GM18508 (cell line): ENCODE results near the gene ANTXR1.

Experiments used
- ATAC-seq: cut with Tn5 transposase; IDR thresholded peaks from one replicate; pipeline ENCODE4 v1.9.1; 2021; ENCODE audit warnings: moderate number of reproducible peaks; ENCODE audit not compliant: insufficient read depth, unreplicated experiment

The ANTXR1 gene

GRCh38 chr2:69154106-69154505 is 141.1 kb downstream of the ANTXR1 start:
- no peak for ATAC-seq

DNA sequence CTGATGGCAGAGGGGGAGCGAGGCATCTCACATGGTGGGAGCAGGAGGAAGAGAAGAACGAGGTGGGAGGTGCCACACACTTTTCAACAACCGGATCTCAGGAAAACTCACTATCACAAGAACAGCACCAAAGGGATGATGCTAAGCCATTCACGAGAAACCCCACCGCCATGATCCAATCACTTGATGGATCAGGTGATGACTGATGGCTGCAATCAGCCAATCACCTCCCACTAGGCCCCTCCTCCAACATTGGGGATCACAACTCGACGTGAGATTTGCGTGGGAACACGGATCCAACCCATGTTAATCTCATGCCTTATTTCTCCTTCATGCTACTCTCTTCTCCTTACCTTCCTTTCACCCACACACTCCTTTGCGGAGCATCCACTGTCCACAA is 143.6 kb downstream of the ANTXR1 start:
- ATAC-seq = no peak

GRCh38 chr2:69157441-69157840 is 144.5 kb downstream of the ANTXR1 start:
- ATAC-seq = no peak

DNA sequence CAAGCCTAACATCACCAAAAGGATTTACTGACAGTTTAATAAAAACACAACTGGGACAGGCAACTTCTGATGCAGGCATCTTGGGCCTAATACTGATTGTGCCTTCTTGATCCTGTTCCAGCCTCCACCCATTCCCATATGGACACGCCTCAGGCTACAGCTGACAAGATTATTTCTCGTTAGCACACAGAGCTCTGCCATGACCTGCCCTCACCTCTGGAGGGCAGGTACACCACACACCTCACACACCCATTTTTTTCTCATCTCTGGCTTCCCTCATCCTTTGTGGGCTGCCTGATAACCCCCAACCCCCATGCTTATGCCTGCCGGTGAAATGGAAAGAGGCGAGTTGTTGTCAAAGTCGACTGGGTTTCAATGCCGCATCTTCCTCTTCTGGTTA is 147.0 kb downstream of the ANTXR1 start:
- no peak for ATAC-seq

DNA sequence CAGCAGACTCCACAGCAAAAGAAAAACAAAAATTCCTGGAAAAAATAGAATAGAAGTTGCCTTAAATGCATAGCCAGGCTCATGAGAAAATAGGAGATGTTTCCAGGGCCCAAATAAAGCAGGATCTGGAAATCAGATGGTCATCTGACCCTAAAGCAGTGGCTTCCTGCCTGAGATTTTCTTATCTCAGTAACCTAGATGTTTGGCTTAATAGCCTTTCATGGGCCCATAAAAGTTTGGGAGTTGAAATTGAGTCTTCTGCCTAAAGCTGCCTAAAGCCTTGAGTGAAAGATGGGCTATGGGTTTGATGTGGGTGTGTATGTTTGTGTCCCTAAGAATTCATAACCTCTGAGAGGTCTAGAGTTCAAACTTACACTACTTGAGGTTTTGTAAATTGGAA is 149.1 kb downstream of the ANTXR1 start:
- ATAC-seq = no peak

- ATAC-seq = no peak
These were observed 150.1 kb downstream of the ANTXR1 start for GRCh38 chr2:69163109-69163508.

- ATAC-seq = no peak
These were observed 150.6 kb downstream of the ANTXR1 start for GRCh38 chr2:69163556-69163955.

DNA sequence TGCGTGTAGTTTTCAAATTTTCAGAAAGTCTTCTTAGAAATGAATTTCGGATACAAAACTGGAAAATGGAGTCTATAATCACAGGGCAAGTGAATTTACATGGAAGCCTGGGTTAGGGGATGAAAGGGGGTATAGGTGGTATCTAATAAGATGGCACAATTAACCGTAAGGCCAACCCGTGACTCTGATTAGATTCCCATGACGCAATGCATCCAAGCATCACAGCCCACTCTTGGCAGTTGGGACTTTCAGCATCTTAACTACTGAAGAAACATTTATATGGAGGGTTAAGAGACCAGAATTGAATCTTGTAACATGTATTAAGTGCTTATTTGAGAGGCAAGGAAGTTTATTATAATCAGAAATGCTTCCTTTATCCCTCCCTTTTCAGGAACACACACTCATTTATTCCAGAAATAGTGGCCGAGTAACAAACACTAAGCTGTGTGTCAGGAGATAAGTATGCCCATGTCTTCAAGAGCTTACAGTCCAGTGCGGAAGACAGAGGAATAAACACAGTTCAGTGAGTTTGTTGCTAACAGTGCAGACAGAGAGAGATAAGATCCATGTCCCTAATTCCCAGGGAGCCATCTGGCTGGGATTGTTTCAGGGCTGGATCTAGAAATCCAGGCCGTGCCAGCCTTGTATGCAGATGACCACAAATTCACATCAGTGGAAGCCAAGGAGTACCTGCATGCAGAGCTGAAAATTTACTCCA is 151.2 kb downstream of the ANTXR1 start:
- no peak for ATAC-seq

DNA sequence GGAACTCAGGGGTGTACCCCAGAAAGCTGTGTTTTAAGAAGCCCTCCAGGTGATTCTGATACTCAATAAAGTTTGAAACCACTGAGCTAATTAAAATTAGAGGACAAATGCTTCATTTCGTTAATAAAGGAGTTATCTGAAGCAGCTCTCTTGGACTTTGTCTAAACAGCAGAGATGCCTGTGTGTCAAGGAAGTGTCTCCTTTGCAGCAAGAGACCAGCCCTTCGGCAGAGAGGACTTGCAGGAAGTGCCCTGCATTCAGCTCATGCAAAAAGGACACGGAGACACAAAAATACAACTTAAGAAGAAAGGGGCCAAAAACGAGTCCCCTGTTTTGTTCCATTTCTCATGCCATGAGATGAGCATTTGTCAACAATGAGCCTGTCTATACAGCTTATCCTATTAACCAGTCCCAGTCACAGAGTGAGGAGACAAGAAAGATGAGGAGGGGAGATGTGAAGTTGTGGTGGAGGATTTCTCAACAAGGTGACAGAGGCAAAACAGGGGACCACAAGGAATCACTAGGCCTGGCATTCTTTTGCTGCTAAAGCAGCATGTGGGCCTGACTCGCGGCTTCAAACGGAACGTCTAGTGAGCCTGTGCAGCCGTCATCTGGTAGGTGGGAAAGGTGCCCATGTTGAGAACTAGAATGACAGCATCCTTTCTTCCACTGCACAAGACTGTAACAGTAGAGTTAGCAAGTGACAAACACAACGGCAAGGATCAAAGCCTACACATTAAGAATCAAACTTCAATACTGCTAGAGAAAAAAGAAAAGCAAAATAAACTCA is 152.3 kb downstream of the ANTXR1 start:
- no peak for ATAC-seq

- ATAC-seq = no peak
These were observed 153.5 kb downstream of the ANTXR1 start for GRCh38 chr2:69166465-69166811.

DNA sequence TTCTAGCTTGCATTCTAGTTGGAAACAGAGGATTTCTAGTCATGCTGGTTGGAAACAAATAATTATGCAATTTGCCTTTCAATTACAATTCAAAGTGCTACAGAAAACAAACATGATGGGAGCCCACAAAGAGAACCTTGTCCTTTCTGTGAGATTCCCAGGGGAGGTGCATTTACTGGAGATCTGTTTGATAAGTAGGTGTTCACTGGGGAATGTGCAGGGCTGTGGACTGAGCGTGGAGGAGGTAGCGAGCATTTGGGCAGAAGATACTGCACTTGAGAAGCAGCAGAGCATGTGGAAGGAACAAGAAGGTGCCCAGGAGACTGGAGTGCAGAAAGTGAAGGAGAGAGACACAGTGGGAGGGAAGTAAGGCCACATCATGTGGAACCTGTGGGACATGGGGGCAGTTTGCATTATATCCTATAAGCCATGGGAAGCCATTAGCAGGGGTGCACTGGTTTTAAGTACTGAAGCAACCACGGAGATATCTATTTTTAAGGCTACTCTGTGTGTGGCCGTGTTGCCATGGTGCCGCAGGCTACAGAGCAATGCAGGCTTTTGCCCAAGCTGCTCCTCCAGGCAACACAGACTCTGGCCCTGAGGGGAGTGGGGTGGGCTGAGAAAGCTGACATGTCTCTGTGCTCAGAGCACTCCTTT is 154.0 kb downstream of the ANTXR1 start:
- ATAC-seq = no peak

GRCh38 chr2:69167469-69167822 is 154.5 kb downstream of the ANTXR1 start:
- no peak for ATAC-seq

- no peak for ATAC-seq
These were observed 155.3 kb downstream of the ANTXR1 start for GRCh38 chr2:69168144-69168813.

DNA sequence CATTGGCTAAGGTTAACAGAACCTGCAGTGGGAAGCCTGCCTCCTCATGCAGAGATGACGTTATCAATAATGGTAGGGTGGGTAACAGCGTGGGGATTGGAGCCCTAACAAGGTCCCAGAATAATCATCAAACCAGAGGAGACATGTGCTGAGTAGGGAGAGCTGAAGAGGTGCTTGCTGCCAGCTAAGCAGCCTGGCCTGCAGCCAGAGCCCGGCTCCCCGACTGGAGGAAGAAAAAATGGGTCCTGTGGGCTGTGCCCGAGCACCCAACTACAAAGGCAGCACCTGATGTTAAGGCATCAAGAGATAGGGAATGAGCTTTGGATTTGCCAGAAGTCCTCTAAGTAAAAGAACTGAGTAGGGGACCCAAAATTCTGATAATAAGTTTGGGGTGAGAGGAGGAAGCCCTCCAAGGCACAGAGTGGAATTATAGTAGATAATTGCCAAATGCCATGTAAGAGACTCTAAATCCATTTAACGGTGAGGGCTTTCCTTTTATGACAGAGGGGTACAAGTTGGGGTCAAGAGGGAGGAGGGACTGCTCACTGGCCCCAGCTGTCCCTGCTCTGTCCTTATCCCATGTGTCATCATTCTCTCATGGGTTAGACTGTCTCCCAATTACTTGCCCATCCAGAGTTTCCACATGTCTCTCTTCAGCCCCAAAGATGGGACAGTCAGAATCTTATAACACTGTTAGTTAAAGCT is 156.1 kb downstream of the ANTXR1 start:
- ATAC-seq = no peak

- ATAC-seq = no peak
These were observed 156.8 kb downstream of the ANTXR1 start for GRCh38 chr2:69169655-69170389.

DNA sequence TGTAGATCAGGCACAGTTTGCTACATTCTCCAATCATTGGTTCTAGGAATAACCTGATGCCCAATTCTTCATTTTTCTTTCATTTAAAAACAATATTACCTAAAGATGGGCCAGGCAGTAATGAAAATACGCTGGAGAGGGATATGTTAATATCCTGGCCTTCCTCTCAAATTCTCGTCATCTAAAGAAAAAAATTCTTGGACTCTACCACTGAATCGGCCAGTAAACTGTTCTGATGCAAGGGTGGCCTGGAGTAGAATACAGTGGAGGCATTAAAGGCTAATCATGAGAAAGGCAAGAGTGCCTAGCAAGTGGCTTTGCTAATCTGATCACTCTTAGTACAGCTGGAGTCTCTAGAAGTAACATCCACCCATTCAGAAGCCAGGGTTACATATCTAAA is 157.7 kb downstream of the ANTXR1 start:
- ATAC-seq = no peak

DNA sequence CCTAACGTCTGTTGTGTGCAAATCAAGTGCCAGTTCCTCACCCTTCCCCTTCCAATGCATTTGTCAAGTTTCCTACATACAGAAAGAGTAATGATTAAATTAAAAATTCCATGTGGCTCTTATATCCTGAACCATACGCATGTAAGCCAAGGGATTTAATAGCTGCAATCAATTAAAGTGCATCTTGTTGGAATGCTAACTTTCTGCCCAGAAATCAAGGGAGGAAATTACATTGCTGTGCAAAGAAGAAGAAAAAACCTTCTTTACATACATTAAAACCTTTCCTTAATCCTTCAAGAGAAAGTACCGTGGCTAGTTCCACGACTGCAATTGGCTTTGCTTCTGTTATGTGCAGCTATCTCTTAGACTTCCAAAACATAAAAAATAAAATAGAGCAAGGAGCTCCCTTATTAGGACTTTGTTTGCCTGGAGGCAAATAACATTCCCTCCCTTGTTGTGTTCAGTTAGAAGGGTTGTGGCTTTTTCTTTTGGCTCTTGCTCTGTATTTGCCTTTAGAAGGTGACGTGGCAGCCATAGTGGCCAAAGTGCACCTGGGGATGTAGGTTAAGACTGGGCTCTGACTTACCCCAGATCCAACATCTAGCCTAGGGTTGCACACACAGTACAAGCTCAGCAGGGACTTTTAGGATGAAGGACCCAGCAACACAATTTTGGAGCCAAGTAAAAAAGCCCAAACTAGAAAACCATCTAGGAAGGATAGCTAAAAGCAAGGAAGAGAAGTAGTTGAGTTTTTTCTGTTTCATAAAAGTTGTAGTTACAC is 158.3 kb downstream of the ANTXR1 start:
- no peak for ATAC-seq

GRCh38 chr2:69171897-69172525 is 159.0 kb downstream of the ANTXR1 start:
- ATAC-seq = no peak

- ATAC-seq = no peak
These were observed 160.7 kb downstream of the ANTXR1 start for GRCh38 chr2:69173706-69174105.
